GM12891 (cell line): ENCODE results near the gene MMP14.

Experiments used
- POLR2A ChIP-seq: IDR thresholded peaks from 2 replicates; pipeline ENCODE4 v1.6.1; 2011; ENCODE audit warnings: low read depth, low read length, control low read depth
- POLR2AphosphoS5 ChIP-seq: IDR thresholded peaks from 2 replicates; pipeline ENCODE4 v1.6.1; 2011; ENCODE audit warnings: low read depth, low read length, control low read depth
- SPI1 ChIP-seq: IDR thresholded peaks from 2 replicates; pipeline ENCODE4 v1.6.1; 2011; ENCODE audit warnings: low read depth, low read length, control low read depth
- TAF1 ChIP-seq: IDR thresholded peaks from 2 replicates; pipeline ENCODE4 v1.6.1; 2011; ENCODE audit warnings: low read depth, low read length, control low read depth

DNA sequence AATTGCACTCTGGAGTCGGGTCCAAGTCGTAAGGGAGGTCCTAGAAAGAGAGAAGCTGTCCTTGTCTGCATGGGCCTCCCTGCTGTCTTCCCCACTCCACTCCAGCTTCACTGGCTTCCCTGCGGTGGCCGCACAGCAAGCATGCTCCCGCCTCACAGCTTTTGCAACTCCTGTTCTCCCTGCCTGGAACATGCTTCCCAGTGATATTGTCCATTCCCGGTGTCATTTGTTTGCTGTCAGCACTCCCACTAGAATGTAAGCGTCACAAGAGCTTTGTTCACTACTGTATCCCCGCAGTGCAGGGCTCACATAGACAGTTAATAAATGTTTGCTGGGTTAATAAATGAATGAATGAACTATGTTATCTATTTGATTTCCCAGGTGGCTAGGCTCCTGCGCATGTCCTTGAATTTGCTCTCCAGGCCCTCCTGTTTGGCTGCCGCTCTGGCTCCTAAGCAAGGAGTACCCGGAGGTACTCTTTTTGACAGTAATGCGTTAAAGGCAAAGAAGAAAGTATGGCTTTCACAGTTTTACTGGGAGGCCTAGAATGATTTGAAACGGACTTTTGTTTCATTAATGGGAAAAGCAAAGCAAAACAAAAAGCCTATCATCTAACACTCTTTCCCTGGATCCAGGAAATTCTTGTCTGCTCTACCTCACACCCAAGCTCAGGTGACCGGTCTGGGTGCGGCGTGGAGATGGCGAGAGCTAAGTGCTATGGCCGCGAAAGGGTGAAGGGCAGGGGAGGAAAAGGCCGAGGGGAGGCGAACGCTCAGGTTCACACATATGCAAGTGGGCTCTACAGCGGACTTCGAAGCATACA is 15.0 kb upstream of the MMP14 start:
- TF ChIP-seq POLR2AphosphoS5 = no peak
- TF ChIP-seq POLR2A = no peak
- TF ChIP-seq SPI1 = no peak
- TF ChIP-seq TAF1 = no peak
